ENCODE results near the gene CAMTA1.

DNA sequence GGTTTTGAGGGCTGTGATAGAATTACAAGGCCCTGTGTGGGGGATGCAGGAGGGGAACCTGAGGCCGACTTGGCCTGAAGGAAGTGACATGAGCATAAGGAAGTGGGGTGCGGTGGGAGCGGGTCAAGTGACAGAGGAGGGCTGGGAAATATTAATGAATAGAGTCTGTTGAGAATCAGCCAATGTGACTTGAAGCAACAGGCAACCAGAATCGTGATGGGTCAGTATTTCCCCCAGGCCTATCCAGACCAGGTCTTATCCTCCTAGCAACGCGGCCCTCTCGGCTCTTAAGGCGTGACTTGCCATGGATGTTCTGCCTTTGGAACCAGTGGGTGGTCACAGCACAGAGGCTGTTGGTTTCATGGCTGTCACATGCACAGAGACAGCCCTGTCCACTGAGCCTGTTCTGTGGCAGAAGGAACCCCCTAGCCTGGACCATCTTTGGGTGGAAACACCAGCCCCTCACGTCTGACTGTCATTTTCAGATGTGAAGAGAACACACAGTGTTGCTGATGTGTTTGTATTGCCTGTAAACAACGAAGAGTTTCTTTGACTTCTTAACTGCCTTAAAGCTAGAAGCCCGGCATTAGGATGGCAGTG is 468.8 kb downstream of the CAMTA1 start:
- TF ChIP-seq POLR2A (IDR thresholded peaks at IDR 0.05; ENCODE audit: low read length) (no peak), GATA1 (IDR thresholded peaks at IDR 0.05; ENCODE audit: low read depth, low read length) (no peak)

Measured in erythroblast (primary cell).